HepG2 (cell line): ENCODE measurements around the gene ZPR1. TPM values are rescaled to one million over a fixed set of nuclear protein-coding genes. Genes with fewer than 3 reads are reported as not detected.

Experiments
- ARNT2 ChIP-seq: sonication (generic); formaldehyde crosslinking; IDR thresholded peaks from 2 replicates; pipeline ENCODE4 v1.8.0; 2022; ENCODE audit warnings: mild to moderate bottlenecking, low read depth, missing genetic modification reagents, moderate library complexity
- FOXK2 ChIP-seq: fragments of 450-650 bp; IDR thresholded peaks from 2 replicates; pipeline ENCODE4 v1.6.1; 2016
- NR2F2 ChIP-seq: IDR thresholded peaks from 2 replicates; pipeline ENCODE4 v1.6.1; 2012; ENCODE audit warnings: low read depth, inconsistent platforms, borderline replicate concordance
- NR3C1 ChIP-seq: sonication (generic); formaldehyde crosslinking; IDR thresholded peaks from 2 replicates; pipeline ENCODE4 v1.4.0; 2020; ENCODE audit warnings: missing genetic modification reagents
- SRF ChIP-seq: IDR thresholded peaks from 2 replicates; pipeline ENCODE4 v1.6.1; 2011; ENCODE audit warnings: mild to moderate bottlenecking, low read depth, low read length, moderate library complexity
- STAG1 ChIP-seq: sonication (generic); formaldehyde crosslinking; IDR thresholded peaks from 2 replicates; pipeline ENCODE4 v1.4.0; 2020; ENCODE audit warnings: missing genetic modification reagents
- STAT6 ChIP-seq: sonication (generic); formaldehyde crosslinking; IDR thresholded peaks from 2 replicates; pipeline ENCODE4 v1.4.0; 2020; ENCODE audit warnings: missing genetic modification reagents, mild to moderate bottlenecking, borderline replicate concordance
- ZBED4 ChIP-seq: sonication (generic); formaldehyde crosslinking; IDR thresholded peaks from 2 replicates; pipeline ENCODE4 v1.4.0; 2020; ENCODE audit warnings: missing genetic modification reagents, borderline replicate concordance
- ZBTB20 ChIP-seq: sonication (generic); formaldehyde crosslinking; IDR thresholded peaks from 2 replicates; pipeline ENCODE4 v1.8.1; 2023; ENCODE audit warnings: missing genetic modification reagents, low read depth, mild to moderate bottlenecking, borderline replicate concordance
- ZMAT5 ChIP-seq: sonication (generic); formaldehyde crosslinking; IDR thresholded peaks from 2 replicates; pipeline ENCODE4 v1.5.0; 2020; ENCODE audit warnings: mild to moderate bottlenecking, low read depth, missing genetic modification reagents, borderline replicate concordance
- ZNF329 ChIP-seq: sonication (generic); formaldehyde crosslinking; IDR thresholded peaks from 2 replicates; pipeline ENCODE4 v1.9.0; 2021; ENCODE audit warnings: low read depth, mild to moderate bottlenecking, missing genetic modification reagents
- ZNF563 ChIP-seq: sonication (generic); formaldehyde crosslinking; IDR thresholded peaks from 2 replicates; pipeline ENCODE4 v1.8.0; 2022; ENCODE audit warnings: mild to moderate bottlenecking, moderate library complexity, missing genetic modification reagents
- ZNF609 ChIP-seq: sonication (generic); formaldehyde crosslinking; IDR thresholded peaks from 2 replicates; pipeline ENCODE4 v1.4.0; 2020; ENCODE audit warnings: mild to moderate bottlenecking, missing genetic modification reagents, borderline replicate concordance
- ZNF839 ChIP-seq: sonication (generic); formaldehyde crosslinking; IDR thresholded peaks from 2 replicates; pipeline ENCODE4 v1.4.0; 2020; ENCODE audit warnings: missing genetic modification reagents, mild to moderate bottlenecking, borderline replicate concordance
- ZNF883 ChIP-seq: sonication (generic); formaldehyde crosslinking; IDR thresholded peaks from 2 replicates; pipeline ENCODE4 v1.5.1; 2020; ENCODE audit warnings: mild to moderate bottlenecking, missing genetic modification reagents; ENCODE audit errors: not compliant biosample characterization
- polyA plus RNA-seq, 8 experiments: library from polyadenylated mRNA; depleted of rRNA in 3 of 8; stranded (reverse) in 7 of 8; unstranded in 1 of 8; fragments of >200 nt; fragmentation: Illumina TruSeq in 4 of 8; extraction: Trizol in 4 of 8; gene quantifications; 2 replicates each; pipeline versions ENCODE4 v1.2.1 to v1.2.3, GENCODE V29; 2011 to 2016; ENCODE audit warnings: low read depth in 4 of 8, missing spikeins in 1 of 8, mixed read lengths in 1 of 8; ENCODE audit not compliant: insufficient read depth in 1 of 8
- total RNA-seq, 5 experiments: library from RNA; depleted of rRNA; stranded (reverse); fragments of >200 nt; fragmentation: Illumina TruSeq; extraction: Trizol; gene quantifications; 2 replicates each; pipeline ENCODE4 v1.2.3, GENCODE V29; 2016; ENCODE audit warnings: low read depth in 1 of 5

Gene ZPR1
- total and polyA plus RNA-seq, 2 of the 13 experiments (the other 11 are each of a cell fraction or from before 2014, with no cell fraction given) = 40.0 to 79.3 TPM

- TF ChIP-seq ZNF883 (CRISPR knock-in tag) = no peak
- no peak for TF ChIP-seq FOXK2
- TF ChIP-seq ZBED4 (CRISPR knock-in tag) = no peak
- TF ChIP-seq ZNF329 (CRISPR knock-in tag) = no peak
- TF ChIP-seq ZNF839 (CRISPR knock-in tag) = peak; percentile 29; the same call in 1 of the 2 replicates
- no peak for TF ChIP-seq STAT6 (CRISPR knock-in tag)
- peak; percentile 51; the same call in 1 of the 2 replicates for TF ChIP-seq ZNF563 (CRISPR knock-in tag)
- no peak for TF ChIP-seq ZMAT5
- no peak for TF ChIP-seq ARNT2
- no peak for TF ChIP-seq NR2F2
- TF ChIP-seq ZBTB20 (CRISPR knock-in tag) = no peak
- peak; percentile 97 for TF ChIP-seq STAG1
- TF ChIP-seq NR3C1 (CRISPR knock-in tag) = no peak
- no peak for TF ChIP-seq SRF
- peak; percentile 63 for TF ChIP-seq ZNF609
Measured at GRCh38 chr11:116791002-116791812, 3.4 kb upstream of the ZPR1 start (continued).
